ENCODE data around the gene TBC1D1. TPM values are rescaled to one million over a fixed set of nuclear protein-coding genes. Genes with fewer than 3 reads are reported as not detected.
A peak's percentile ranks its signal among the peaks of the same experiment; 100 is the strongest.

TBC1D1 gene
- total and polyA plus RNA-seq, 2 experiments from 2014 or later, result 53.9 to 151 TPM

DNA sequence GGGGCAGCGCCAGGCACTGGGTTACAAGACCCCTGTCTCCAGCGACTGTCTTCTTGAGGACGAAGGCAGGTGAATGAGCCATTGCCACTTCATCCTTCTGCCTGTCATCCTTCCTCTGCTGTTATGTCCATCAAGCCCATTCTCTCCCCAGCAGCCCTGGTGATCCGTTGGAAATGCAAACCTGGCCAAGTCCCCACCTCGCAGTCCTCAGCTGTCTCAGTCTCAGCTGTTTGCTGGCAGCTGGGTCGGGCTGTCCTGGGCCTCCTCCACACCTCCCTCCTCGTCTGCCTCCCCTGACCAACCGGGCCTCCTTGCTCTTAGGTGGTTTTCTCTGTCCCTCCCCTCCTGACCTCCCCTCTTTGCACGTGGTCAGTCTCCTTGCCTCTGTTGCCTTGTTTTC, 107.3 kb downstream of the TBC1D1 start:
- H3K27ac ChIP-seq (ENCODE audit: low read depth), result no peak overlapping the region
- no peaks in the 10 kb centered on the region for H3K9me2 ChIP-seq (ENCODE audit: insufficient read depth)
- Mint-ChIP-seq H3K9me3 (no peaks in the 10 kb centered on the region), H3K4me1 (peaks cover 62% of the 10 kb centered on the region), H3K36me3 (ENCODE audit: low read depth) (no peaks in the 10 kb centered on the region), H3K27ac (peak overlapping the region; percentile 13; the same call in 1 of the 2 replicates), H3K4me3 (no peak overlapping the region), H3K27me3 (ENCODE audit: insufficient read depth, low read depth, poor library complexity) (peaks cover 6% of the 10 kb centered on the region)
- H4K20me1 ChIP-seq (replicated peaks; ENCODE audit: insufficient read depth), result no peaks in the 10 kb centered on the region
- no peak overlapping the region for H3K4me3 ChIP-seq
- no peak overlapping the region for H2AFZ ChIP-seq
- H3K4me1 ChIP-seq (ENCODE audit: insufficient read depth), result peaks cover 35% of the 10 kb centered on the region
- ATAC-seq (no peak), DNase-seq (ENCODE audit: low spot score) (no peak)
- no peak for TF ChIP-seq NANOG (IDR thresholded peaks at IDR 0.05; ENCODE audit: borderline replicate concordance)
- no peak for TF ChIP-seq JUNB (IDR thresholded peaks at IDR 0.05; ENCODE audit: unreplicated experiment)
- TF ChIP-seq, protein P1, sequence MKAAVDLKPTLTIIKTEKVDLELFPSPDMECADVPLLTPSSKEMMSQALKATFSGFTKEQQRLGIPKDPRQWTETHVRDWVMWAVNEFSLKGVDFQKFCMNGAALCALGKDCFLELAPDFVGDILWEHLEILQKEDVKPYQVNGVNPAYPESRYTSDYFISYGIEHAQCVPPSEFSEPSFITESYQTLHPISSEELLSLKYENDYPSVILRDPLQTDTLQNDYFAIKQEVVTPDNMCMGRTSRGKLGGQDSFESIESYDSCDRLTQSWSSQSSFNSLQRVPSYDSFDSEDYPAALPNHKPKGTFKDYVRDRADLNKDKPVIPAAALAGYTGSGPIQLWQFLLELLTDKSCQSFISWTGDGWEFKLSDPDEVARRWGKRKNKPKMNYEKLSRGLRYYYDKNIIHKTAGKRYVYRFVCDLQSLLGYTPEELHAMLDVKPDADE (IDR thresholded peaks at IDR 0.05), result no peak
- TF ChIP-seq, protein P2, sequence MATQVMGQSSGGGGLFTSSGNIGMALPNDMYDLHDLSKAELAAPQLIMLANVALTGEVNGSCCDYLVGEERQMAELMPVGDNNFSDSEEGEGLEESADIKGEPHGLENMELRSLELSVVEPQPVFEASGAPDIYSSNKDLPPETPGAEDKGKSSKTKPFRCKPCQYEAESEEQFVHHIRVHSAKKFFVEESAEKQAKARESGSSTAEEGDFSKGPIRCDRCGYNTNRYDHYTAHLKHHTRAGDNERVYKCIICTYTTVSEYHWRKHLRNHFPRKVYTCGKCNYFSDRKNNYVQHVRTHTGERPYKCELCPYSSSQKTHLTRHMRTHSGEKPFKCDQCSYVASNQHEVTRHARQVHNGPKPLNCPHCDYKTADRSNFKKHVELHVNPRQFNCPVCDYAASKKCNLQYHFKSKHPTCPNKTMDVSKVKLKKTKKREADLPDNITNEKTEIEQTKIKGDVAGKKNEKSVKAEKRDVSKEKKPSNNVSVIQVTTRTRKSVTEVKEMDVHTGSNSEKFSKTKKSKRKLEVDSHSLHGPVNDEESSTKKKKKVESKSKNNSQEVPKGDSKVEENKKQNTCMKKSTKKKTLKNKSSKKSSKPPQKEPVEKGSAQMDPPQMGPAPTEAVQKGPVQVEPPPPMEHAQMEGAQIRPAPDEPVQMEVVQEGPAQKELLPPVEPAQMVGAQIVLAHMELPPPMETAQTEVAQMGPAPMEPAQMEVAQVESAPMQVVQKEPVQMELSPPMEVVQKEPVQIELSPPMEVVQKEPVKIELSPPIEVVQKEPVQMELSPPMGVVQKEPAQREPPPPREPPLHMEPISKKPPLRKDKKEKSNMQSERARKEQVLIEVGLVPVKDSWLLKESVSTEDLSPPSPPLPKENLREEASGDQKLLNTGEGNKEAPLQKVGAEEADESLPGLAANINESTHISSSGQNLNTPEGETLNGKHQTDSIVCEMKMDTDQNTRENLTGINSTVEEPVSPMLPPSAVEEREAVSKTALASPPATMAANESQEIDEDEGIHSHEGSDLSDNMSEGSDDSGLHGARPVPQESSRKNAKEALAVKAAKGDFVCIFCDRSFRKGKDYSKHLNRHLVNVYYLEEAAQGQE (IDR thresholded peaks at IDR 0.05; ENCODE audit: unreplicated experiment), result no peak
- TF ChIP-seq CREB1 (CRISPR knock-in tag; IDR thresholded peaks at IDR 0.05; ENCODE audit: low read depth), result no peak
- no peak for TF ChIP-seq STAT1 (IDR thresholded peaks at IDR 0.05; ENCODE audit: unreplicated experiment)
- H3K27me3 ChIP-seq (ENCODE audit: insufficient read depth), result no peaks in the 10 kb centered on the region
- H3K36me3 ChIP-seq (ENCODE audit: insufficient read depth), result no peaks in the 10 kb centered on the region
- H3K79me2 ChIP-seq (replicated peaks; ENCODE audit: insufficient read depth), result peaks cover 69% of the 10 kb centered on the region
- H3F3A ChIP-seq (replicated peaks; ENCODE audit: low read depth), result no peaks in the 10 kb centered on the region
- no peak overlapping the region for H3K4me2 ChIP-seq

DNA sequence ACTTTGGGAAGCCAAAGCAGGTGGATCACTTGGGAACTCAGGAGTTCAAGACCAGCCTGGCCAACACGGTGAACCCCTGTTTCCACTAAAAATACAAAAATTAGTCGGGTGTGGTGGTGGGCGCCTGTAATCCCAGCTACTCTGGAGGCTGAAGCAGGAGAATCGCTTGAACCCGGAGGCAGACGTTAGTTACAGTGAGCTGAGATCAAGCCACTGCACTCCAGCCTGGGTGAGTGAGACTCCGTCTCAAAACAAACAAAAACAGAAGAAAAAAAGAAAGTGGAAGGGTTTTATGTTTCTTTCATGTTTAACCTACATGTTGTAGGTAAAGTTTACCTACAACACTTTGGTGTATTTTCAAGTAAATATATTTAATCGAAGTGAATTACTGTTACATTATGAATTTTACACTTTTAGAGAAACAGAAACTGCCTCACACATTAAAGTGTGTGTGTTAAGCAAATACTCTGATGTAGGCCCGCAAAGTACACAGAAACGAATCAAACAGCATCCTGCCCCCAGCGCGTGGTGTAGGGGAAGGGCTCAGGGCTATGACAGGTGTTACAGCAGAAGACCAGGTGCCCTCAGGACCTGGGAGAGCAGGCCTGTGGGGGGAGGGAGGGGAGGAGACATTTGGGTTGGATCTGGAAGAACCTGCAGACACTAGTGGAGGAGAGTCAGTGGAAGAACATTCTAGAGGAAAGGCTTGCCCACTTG, 108.3 kb downstream of the TBC1D1 start:
- Mint-ChIP-seq H3K4me1 (peaks cover 64% of the 10 kb centered on the region), H3K9me3 (no peaks in the 10 kb centered on the region), H3K27ac (peak overlapping the region; percentile 79), H3K4me3 (no peak overlapping the region), H3K27me3 (ENCODE audit: insufficient read depth, low read depth, poor library complexity) (peaks cover 6% of the 10 kb centered on the region), H3K36me3 (ENCODE audit: low read depth) (no peaks in the 10 kb centered on the region)
- peaks cover 66% of the 10 kb centered on the region for H3K79me2 ChIP-seq (replicated peaks; ENCODE audit: insufficient read depth)
- no peaks in the 10 kb centered on the region for H3K36me3 ChIP-seq (ENCODE audit: insufficient read depth)
- H3K9me2 ChIP-seq (ENCODE audit: insufficient read depth), result no peaks in the 10 kb centered on the region
- no peak overlapping the region for H3K4me2 ChIP-seq
- no peak overlapping the region for H2AFZ ChIP-seq
- H3F3A ChIP-seq (replicated peaks; ENCODE audit: low read depth), result no peaks in the 10 kb centered on the region
- ATAC-seq, result peak; percentile 9; the same call in 1 of the 3 replicates
- peaks cover 37% of the 10 kb centered on the region for H3K4me1 ChIP-seq (ENCODE audit: insufficient read depth)
- no peak overlapping the region for H3K27ac ChIP-seq (ENCODE audit: low read depth)
- H3K27me3 ChIP-seq (ENCODE audit: insufficient read depth), result no peaks in the 10 kb centered on the region
- H3K4me3 ChIP-seq, result no peak overlapping the region
- no peaks in the 10 kb centered on the region for H4K20me1 ChIP-seq (replicated peaks; ENCODE audit: insufficient read depth)
- DNase-seq (ENCODE audit: low spot score), result no peak
- no peak for TF ChIP-seq ZNF114 (CRISPR knock-in tag; IDR thresholded peaks at IDR 0.05)
- no peak for TF ChIP-seq STAT1 (IDR thresholded peaks at IDR 0.05; ENCODE audit: unreplicated experiment)
- TF ChIP-seq, protein P3, sequence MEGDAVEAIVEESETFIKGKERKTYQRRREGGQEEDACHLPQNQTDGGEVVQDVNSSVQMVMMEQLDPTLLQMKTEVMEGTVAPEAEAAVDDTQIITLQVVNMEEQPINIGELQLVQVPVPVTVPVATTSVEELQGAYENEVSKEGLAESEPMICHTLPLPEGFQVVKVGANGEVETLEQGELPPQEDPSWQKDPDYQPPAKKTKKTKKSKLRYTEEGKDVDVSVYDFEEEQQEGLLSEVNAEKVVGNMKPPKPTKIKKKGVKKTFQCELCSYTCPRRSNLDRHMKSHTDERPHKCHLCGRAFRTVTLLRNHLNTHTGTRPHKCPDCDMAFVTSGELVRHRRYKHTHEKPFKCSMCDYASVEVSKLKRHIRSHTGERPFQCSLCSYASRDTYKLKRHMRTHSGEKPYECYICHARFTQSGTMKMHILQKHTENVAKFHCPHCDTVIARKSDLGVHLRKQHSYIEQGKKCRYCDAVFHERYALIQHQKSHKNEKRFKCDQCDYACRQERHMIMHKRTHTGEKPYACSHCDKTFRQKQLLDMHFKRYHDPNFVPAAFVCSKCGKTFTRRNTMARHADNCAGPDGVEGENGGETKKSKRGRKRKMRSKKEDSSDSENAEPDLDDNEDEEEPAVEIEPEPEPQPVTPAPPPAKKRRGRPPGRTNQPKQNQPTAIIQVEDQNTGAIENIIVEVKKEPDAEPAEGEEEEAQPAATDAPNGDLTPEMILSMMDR (conservative IDR thresholded peaks at IDR 0.05; ENCODE audit: low read depth in 2 of 2), result no peak
- no peak for TF ChIP-seq EZH2 (IDR thresholded peaks at IDR 0.05; ENCODE audit: low read depth, unreplicated experiment)
- TF ChIP-seq, protein P2 (IDR thresholded peaks at IDR 0.05; ENCODE audit: unreplicated experiment), result peak; percentile 22
- TF ChIP-seq, protein P1 (IDR thresholded peaks at IDR 0.05), result no peak

Data from GM23338 (cell line).